Activated T-helper 1 cell treated with anti-CD3 and anti-CD28 coated beads, Interleukin-2, amount 50 U/mL, for 16 hours (primary cell): ENCODE data around the gene CCNA2.

Experiments
- DNase-seq, 2 donors: peaks; one replicate each; pipeline ENCODE4 v3.0.0-alpha.2; 2020; ENCODE audit warnings: low read depth in 1 of 2, low spot score in 1 of 2

The CCNA2 gene

DNA sequence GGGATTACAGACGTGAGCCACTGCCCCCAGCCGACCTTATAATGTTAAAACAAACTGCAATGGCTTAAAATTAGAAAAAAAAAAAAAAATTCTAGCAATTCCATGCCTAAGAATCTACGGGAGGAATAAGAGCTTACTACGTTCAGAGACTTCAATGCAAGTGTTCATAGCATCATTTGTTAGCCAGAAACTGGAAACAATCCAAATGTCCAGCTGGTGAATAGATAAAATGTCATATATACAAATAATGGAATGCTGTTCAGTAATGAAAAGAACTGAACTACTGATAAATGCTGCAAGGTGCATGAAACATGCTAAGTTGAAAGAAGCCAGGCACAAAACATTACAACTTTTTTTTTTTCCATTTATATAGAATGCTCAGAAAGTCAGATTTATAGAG is 17.3 kb downstream of the CCNA2 start:
- DNase-seq, result no peak

DNA sequence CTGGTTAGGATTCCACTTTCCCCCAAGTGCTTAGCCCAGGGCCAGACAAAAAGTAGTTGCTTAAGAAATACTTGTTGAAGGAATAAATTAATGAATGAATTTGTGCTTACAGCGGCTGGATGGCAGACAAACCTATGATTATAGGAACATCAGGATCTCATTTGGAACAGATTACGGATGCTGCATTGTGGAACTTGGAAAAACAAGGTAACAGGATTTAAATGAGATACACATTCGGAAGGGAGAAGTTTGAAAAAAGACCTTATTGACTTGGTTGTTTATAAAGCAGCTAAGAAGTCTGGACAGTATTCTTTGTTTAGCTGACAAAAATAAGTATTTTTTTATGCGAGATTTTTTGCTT is 22.0 kb downstream of the CCNA2 start:
- no peak for DNase-seq

DNA sequence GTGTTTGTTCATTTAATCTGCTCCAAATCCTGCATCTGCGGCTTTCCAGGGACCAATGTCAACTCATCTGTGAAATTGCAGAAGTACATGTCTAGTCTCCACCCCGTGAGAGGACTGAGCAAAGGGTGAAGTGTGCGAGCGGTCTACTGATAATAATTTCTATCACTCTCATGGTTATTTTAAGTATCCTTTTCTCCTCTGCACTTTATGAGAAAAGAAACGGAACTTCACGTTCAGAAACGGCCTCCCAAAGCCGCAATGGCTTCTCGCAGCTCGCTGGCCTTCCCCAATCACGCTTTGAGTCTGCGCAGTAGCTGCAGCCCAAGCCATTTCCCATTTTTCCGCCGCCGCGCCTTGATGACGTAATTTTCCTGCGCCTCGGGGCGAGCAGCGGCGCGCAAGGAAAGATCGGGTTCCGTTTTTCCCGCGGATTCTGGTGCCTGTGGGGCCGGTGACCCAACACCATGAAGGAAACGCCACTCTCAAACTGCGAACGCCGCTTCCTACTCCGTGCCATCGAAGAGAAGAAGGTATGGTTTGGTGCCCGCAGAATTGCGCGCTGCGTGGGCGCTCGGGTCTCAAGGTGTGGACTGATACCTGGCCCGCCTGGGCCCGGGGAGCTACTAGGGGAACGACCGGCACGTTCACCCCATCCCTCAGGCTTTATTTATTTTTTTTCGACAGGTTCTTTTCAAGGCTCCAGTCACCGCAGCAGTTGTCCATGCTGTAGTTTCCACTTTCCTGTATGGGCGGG is 22.5 kb downstream of the CCNA2 start, which contains the start of gene EXOSC9:
EXOSC9 (plus strand) TSS at position 363 of the 754 bp plus-strand sequence; CDS start at position 465, 102 bp downstream.
- peak; percentile 89 to 95 for DNase-seq

DNA sequence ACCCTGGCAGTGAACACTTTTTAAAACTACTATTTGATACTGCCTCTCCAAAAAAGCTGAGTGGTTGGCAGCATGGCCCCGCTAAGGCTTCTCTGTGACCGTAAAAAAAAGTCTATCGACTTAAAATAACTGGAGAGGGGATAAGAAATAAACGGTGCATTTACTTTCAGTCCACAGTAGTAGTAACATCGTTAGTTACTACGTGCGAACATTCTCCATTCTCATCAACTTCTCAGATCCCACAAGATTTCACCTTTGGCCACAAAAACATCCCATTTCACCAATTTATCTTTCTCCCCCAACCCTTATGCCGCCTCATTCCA is 23.1 kb downstream of the CCNA2 start:
- no peak for DNase-seq

DNA sequence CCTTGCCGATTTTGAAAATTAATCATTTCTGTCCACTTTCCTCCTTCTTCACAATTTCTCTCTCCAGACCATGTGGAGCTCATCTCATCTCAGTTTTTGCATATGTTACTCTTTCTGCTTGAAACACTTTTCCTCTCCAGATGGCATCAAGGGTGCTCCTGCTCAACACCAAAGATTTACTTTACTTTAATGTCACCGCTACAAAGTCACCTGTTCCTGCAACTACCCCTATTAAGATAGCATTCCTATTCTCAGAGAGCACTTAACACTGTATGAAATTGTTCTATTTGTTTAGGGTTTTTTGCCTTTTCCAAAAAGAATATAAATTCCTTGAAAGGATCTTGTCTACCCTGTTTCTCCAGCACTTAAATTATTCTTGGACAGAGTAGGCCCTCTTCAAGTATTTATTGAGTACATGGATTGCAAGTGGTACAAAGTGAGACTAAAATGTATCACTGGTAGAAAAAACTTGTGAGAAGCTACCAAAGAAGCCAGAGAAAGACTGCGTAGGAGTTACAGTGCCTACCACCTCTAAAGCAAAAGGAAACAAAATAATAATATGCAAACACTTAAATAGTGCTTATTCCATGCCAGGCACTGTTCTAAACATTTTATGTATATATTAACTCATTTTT is 23.7 kb downstream of the CCNA2 start:
- no peak for DNase-seq

DNA sequence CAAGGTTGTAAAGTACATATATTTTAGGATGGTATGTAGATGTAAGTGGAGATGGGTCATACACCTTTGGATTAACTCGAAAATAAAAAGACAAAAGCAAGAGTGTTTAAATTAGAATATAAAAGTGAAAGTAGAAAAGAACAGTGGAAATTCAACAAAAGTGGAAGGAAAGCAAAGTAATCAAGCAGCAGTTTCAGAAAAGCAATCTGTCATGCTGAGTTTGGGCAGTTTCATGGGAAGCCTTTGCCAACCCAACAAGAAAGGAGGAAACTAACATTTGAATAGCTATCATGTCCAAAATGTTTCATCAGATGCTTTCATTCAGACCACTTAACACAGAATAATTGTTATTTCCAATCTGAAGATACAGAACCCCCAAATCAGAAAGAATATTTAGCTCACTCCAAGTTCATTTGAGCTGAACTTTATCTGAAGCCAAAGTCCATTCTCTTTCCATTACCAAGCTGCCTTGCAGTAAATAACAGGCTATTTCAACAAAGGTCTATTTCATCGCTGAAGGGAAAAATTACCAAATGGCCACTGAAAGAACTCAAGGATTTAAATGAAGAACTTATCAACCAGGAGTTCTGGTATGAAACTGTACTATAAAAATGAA is 24.4 kb downstream of the CCNA2 start:
- no peak for DNase-seq

DNA sequence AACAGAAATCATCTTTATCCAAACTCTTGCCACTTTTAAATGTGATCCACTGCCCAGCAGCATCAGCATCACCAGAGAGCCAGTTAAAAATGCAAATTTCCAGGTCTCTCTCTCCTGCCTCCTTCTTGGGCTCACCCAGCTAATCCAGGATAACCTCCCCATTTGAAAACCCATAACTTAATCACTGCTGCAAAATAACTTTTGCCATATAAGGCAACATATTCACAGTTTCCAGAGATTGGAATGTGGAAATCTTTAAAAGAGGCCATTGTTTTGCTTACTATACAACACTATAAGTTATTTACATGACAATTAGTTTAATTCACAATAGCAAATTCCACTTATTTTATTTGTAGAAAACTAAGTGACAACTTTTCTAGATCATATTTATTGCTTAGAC is 27.4 kb downstream of the CCNA2 start:
- no peak for DNase-seq

DNA sequence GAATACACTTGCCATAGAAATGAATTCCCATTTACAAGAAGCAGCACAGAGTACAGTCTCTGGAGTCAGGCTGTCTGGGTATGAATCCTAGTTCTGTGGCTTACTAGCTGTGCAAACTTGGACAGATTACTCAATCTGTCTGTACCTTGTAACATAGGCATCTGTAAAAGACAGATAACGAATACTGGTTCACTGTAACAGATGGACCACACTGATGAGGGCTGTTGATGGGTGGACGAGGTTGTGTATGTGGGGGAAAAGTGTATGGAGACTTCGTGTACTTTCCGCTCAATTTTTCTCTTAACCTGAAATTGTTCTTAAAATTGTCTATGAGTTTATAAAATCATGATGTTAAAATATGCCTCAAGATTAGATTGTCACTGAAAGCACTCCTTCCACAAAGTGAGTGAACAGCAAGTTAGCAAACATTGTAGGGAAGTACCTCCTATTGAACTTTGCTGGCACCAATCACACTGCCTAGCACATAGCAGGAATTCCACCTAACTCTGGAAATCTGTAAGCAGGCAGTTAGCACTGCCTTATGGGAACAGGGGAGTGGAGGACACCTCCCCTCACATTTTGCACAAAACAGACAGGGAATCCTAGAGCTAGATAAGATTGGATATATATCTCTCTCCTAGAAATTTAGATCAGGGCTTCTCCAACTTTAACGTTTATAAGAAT is 29.0 kb downstream of the CCNA2 start:
- DNase-seq, result no peak

DNA sequence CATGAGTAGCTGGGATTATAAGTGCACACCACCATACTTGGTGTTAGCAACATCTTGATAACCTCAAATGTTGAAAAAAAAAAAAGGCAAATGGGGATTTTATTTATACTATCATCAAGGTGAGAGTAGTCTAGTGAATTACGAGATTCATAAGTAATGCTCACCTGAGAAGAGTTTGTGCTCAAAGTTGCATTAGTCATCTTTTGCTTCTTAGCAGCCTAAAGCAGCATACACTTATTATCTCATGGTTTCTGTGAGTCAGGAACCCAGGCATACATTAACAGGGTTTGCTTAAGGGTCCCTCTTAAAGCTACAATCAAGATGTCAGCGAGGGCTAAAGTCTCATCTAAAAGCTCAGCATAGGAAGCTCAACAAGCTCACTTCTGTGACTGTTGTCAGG is 30.7 kb downstream of the CCNA2 start:
- no peak for DNase-seq

DNA sequence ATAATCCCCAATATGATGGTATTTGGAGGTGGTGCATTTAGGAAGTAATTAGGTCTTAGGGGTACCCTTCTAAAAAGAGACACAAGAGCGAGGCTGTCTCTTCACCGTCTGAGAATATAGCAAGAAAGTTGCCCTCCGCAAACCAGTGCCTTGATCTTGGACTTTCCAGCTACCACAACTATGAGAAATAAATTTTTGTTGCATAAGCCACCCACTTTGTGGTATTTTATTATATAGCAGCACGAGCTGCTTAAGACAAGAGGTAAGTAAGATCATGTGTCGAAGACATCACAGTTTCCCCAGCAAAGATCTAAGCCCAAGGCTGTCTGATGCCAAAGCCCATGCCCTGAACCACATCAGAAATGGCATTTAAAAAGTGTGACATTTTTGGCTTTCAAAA is 32.2 kb downstream of the CCNA2 start:
- DNase-seq, result no peak

DNA sequence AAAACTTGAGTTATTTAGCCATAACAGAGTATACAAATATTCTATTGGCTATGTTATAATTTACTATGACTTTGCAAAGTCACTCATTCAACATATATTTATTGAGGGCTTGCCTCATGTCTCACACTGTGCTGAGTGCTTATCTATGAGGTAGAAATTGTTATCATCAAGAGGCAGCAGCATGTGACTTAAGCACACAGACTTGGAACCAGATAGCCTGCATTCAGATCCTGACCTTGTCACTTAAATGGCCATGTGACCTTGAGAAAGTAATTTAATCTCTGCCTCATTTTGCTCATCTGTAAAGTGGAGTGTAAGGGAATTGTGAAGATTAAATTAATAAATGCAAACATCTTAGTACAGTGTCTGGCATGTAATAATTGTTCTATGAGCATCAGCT is 32.7 kb downstream of the CCNA2 start:
- no peak for DNase-seq

DNA sequence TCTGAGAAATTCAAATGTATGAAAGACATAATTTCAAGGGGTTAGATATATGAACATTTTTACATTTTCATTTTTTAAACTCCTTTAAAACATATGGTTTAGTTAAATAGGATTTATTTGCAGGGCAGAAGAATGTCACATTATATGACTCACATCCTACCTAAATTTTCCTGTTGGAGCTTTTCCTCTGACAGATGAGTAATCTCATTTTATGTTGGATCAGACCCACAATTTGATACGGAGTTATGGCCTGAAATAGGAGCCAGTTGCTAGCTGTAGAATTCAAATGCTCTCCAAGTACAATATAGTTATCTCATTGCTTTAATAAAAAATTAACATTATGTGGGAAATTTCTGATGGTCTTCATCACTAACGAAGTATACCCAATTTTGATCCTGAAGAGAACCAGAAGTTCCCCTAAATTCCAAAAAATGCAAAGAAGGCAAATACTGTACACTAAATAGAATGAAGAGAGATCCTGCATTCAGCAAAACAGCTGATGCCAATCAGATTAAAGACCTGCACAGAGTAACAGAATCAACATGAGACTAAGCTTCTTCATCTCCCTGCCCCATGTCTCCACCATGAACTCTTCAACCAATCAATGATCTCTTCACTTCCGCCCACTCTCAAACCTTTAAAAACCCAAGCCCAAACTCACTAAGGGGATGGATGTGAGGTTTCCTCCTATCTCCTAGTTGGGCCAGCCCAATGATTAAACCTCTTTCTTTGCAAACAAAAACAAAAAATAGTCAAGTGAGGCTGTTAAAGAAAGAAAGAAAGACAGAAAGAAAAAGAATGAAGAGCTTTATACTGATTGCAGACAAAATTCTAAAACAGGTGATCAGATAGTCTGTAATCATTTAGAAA is 33.5 kb downstream of the CCNA2 start:
- DNase-seq, result no peak

DNA sequence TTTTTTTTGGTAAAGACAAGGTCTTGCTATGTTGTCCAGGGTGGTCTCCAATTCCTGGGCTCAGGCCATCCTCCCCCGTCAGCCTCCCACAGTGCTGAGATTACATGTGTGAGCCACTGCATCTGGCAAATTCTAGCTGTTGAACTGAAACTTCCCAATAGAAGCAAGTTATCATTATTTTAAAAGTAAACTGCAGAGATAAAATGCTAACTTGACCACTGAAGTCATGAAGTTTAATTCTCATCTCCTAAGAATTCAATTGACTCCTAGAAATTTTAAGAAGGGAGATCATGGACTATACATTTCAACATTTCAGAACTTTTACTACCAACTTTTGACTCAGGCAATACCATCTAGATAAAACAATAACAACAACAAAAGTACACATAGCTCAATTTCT is 34.2 kb downstream of the CCNA2 start:
- no peak for DNase-seq

DNA sequence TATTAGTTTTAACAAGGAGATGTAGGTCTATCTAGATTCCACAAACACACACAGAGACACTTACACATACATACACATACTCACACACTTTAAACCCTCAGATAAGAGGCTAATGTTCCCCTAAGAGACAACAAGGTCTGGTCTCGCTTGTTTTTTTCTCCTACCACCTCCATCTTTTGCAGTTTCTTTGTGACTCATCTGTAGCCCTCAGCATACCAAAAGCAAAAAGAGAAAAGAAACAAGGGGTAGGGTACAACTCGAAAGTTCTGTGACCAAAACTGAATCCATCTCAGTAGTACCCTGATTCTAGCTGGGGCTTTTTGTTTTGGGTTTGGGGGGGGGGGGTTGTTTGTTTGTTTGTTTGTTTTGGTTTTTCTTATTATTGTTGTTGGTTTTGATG is 34.8 kb downstream of the CCNA2 start:
- no peak for DNase-seq

DNA sequence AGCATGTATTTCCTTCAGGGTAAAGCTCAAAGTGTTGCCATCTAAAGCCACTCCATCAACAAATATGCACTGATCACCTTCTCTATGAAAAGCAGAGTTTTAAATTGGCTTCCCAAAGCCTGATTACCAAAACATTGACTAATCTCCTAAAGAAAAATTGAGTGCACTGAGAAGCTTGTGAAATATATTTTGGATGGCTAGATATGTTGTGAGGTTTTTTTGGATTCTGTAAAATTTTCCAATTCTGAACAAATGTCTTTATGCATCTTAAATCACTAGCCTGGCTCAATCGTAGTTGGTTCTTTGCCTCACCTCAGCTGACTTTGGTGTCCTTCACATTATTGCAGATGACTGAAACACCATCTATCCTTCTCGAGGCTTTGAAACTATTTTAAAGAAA is 37.5 kb downstream of the CCNA2 start:
- DNase-seq, result no peak

DNA sequence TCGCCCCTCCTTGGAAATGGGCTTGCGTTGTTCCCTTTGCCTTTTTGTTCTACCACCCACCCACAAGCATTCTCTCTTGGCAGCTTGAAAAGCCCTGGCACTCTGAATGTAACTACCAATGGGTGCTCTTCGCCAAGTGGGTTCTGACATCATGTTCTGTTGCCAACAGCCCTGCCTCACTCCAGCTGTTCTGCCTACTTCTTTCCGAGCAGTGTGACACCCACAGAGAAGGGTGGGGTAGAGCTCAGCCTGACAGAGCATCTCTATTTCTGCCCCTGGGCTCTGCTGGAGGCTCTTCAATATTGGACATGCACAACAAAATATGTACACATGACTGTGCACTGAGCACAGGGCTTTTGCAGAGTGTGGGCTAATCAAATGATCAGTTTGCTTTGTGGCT is 38.2 kb downstream of the CCNA2 start:
- no peak for DNase-seq

DNA sequence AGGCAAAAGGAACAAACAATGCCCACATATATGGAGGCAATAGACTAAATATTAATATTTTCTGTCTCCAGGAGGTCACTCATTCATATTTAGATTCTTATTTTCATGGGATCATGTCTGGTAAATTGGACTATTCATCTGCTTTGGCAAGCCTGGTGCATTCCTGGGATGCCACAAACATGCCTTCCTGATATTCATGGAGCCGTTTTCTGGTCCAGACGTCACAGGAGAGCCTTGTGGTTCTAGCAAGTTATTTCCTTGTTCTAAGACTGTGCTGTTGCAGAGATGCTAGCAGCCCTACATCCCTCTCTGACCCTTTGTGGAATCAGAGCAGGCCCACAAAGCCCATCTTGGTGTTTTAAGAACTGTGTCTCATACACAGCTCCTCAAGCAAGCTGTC is 38.7 kb downstream of the CCNA2 start:
- no peak for DNase-seq

DNA sequence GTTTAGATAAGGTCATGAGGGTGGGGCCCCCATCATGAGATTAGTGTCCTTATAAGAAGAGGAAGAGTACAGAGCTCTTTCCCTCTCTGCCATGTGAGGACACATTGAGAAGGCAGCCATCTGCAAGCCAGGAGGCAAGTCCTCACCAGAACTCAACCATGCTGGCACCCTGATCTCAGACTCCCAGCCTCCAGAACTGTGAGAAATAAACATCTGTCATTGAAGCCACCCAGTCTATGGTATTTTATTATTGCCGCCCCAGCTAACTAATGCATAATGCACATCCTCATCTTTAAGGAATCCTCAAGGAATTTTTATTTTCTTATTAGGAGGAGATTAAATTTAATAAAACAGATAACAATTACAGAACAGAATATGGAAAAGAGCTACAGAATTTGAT is 39.3 kb downstream of the CCNA2 start:
- DNase-seq, result no peak

DNA sequence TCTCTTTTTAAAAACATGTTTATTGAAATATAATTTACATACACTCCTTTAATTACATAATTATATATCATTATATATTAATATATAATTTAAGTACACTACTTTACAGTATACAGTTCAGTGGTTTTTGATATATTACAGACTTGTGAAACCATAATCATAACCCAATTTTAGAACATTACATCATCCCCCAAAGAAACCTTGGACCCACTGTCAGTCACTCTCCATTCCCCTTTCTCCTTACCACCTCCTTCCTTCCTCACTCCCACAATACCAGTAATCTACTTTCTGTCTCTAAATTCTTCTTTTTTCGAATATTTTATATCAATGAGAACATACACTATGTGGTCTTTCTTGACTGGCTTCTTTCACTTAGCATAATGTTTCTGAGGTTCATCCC is 40.5 kb downstream of the CCNA2 start:
- DNase-seq, result no peak

DNA sequence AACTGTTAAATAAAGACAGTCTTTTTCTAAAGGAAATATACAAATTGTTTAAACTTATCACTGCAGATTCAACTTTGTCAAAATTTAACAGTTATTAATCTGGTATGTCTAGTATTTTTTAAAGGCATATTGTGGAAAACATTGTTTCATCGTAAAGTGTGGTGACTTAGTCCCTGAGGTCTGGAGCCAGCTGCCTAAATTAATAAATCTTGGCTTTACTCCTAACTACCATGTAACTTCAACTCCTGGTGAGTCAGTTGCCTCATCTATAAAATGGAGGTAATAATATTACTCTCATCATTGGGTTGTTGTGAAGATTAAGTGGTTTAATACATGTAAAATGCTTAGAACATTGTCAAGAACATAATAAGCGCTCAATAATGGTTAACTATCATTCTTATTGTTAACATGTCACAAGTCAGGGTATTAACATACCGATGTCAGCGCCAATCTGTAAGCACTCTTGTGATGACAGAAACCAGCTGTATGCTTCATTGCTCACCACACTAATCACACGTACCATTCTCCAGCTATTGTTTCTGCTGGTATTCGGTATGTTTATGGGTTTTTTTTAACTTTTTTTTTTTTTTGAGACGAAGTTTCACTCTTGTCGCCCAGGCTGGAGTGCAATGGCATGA is 44.6 kb downstream of the CCNA2 start:
- no peak for DNase-seq

DNA sequence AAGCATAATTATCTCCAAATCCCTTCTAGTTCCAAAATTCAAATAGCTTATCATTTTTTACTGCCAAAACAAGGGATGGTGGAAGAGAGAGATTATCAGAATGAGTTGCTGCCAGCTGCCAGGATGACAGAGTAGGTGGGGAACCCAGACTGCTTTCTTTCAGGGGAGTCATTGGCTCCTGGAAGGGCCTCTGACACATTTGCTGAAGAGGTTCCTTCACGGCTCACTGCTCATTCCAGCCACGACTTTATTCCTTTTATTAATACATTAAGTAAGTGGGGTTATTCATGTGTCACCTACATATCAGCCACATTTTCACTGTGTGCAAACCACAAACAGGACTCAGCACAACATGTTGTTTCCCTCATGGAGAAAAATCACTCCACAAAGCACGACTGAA is 46.1 kb downstream of the CCNA2 start:
- DNase-seq, result no peak
